AG09309 (cell line): ENCODE measurements around the gene S100A11.

Experiments used
- DNase-seq: peaks from one replicate; pipeline ENCODE4 v3.0.0-alpha.2; 2010; ENCODE audit warnings: low read depth
- H3K4me3 ChIP-seq: 2 replicates; pipeline ENCODE4 v1.5.1; 2011; ENCODE audit warnings: mild to moderate bottlenecking, low read depth, low read length, moderate library complexity; ENCODE audit not compliant: control insufficient read depth
- TF ChIP-seq, protein P1 (sequence below): IDR thresholded peaks from 2 replicates; pipeline ENCODE4 v1.5.1; 2011; ENCODE audit warnings: mild to moderate bottlenecking, low read depth, low read length, inconsistent platforms; ENCODE audit not compliant: insufficient read depth, control insufficient read depth; ENCODE audit errors: missing control alignments

Gene S100A11

DNA sequence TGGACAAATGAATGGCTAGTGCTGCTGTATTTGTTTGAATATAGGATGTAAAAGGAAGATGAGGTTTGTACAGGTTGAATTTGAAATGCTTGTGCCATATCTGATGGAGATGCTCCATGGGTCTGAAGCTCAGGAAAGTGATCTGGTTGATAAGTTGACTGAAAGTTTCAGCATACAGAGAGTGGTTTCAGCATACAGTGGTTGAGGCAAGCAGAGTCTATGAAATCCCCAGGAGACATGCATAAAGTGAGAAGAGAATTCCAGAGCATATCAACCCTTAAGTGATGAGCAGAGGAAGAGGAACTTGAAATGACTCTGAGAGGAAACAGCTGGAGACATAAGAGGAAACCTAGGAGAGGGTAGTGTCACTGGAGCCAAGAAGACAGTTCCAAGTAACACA, 30.3 kb upstream of the S100A11 start:
- no peak for DNase-seq
- TF ChIP-seq, protein P1, sequence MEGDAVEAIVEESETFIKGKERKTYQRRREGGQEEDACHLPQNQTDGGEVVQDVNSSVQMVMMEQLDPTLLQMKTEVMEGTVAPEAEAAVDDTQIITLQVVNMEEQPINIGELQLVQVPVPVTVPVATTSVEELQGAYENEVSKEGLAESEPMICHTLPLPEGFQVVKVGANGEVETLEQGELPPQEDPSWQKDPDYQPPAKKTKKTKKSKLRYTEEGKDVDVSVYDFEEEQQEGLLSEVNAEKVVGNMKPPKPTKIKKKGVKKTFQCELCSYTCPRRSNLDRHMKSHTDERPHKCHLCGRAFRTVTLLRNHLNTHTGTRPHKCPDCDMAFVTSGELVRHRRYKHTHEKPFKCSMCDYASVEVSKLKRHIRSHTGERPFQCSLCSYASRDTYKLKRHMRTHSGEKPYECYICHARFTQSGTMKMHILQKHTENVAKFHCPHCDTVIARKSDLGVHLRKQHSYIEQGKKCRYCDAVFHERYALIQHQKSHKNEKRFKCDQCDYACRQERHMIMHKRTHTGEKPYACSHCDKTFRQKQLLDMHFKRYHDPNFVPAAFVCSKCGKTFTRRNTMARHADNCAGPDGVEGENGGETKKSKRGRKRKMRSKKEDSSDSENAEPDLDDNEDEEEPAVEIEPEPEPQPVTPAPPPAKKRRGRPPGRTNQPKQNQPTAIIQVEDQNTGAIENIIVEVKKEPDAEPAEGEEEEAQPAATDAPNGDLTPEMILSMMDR = no peak
- no peak overlapping the region for H3K4me3 ChIP-seq

DNA sequence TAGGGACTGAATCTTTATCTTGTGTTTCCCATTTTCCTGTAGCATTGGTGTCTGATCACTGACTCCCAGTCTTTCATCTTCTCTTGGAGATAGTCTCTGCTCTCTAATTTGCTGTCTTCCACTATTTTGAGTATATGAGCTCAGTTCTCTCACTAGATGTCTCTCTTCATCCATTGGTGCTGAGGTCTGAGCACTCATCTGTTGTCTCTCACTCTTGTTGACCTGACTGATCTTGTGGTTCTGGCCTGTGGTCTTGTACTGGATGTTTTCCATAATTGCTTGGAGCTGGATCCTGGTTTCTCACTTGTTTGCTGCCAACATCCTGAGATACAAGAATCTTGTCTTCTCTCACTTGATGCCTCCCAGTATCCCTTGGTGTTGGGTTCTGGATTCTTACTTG, 25.1 kb upstream of the S100A11 start:
- no peak overlapping the region for H3K4me3 ChIP-seq
- TF ChIP-seq, protein P1 = no peak
- DNase-seq = no peak

DNA sequence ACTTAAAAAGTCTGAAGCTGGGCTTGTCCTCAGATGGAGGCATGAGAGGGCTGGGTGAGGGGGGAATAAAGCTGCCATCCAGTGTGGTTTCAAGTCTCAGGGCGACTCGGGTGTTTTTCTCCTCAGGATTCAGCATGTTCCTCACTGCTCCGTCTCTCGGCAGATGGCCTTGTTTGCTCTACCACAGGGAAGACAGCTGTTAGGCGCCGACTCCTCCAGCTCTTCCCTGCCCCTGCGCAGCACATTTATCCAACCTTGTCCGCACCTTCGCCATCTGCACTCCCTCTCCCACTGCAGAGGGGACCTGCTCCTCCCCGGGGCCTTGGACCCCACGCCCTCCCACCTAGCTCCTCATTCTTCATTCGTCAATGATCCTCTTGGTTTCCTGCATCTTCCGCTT, 16.6 kb upstream of the S100A11 start:
- no peak overlapping the region for H3K4me3 ChIP-seq
- TF ChIP-seq, protein P1 = no peak
- DNase-seq = no peak

DNA sequence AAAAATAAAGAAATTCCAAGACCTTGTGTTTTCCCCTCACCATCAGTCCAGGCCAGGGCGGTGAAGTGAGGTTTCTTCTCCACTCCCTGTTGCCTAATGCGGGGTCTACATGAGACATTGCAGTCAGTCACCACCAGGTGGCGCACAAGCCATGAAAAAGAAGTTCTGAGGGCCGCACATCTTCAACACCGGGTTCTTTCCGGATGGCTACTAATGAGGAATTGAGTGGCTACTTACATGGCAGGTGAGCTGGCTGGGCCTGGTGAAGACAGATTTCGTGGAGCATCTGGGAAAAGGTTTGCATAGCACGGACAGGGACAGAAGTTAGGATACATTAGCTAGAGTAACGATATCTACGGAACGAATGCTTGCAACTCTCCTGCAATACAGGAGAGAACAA, 15.8 kb upstream of the S100A11 start:
- DNase-seq = no peak
- TF ChIP-seq, protein P1 = peak; percentile 88
- no peak overlapping the region for H3K4me3 ChIP-seq

DNA sequence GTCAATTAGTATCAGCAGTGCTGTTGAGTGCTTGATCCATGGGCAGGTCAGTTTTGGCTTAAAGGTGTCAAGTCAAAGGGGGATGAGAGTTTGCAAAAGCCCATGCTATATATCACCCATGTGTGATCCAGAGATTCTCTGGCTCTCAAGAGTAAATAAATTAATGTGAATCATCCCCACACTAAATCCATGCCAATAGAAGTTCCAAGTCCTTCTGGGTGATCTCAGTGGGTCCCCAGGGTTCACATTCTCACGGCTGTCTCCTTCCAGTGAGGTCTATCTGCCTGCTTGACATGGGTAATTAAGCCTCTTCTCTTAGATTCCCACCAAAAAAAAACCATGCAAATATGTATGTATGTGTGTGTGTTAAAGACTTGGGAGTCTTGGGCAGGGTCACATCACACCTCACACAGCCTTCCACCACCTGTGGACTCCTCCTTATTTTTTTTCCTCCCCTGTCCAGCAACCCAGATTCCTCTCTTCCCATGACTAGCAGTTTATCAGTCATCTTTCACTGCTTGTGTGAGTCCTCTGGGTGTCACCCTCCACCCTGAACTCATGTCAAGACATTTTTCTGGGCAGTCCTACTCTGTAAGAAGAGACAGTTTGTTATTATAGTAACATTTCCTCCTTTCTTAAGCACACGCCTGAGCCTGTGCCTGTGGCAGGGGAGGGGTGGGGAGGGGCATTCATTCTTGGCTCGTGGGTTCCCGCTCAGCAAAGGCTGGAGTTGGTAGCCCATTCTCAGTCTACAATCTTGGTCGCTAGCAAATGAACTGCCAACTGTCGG, 14.3 kb upstream of the S100A11 start:
- DNase-seq = no peak
- TF ChIP-seq, protein P1 = no peak
- no peak overlapping the region for H3K4me3 ChIP-seq

DNA sequence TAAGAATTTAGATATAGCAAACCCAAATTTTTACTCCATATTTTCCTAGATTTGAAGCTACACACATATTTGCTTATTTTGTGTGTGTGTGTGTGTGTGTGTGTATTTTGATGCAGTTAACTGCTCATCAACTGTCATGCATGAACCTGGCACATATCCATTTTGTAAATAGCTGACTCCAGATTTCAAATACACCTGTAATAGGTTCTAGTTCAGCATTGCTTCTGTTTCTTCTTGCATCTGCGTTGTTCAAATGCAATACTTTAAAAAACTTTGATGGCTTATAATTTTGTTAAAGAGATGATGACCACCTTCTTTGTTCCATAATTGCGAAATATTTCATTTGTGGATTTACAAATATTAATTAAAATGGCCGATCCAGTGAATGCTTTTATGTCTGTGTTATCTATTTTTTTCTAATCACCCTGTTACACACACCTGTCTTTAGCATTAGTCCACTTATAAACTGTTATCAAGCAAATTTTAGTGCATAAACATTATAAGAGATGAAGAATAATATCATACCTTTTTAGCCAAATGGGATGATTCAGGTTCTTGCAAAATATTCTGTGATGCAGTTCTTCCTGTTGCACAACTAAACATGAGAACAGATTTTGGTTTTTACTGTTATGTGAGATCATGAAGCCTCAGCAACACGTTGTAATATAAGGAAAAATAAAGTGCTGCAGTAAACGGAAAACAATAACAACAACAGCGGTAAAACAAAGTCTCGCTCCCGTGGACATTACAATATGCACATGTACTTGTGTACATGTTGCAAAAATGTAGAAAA, 12.7 kb upstream of the S100A11 start:
- TF ChIP-seq, protein P1 = no peak
- no peak overlapping the region for H3K4me3 ChIP-seq
- DNase-seq = no peak
